Retinal pigment epithelial cell (primary cell): ENCODE data around the gene NTN4.
A peak's percentile ranks its signal among the peaks of the same experiment; 100 is the strongest.
"Not testable (repeated sequence)": the region's sequence is repeated elsewhere in the genome, so short reads cannot be mapped to it uniquely, and the experiment has no call there.

Source experiments
- DNase-seq: peaks from one replicate; pipeline ENCODE4 v3.0.0-alpha.2; 2010; ENCODE audit warnings: low read depth
- H3K4me3 ChIP-seq: 2 replicates; pipeline ENCODE4 v1.5.1; 2011; ENCODE audit warnings: mild to moderate bottlenecking, low read length, control low read depth, moderate library complexity
- CTCF ChIP-seq: conservative IDR thresholded peaks from 2 replicates; pipeline ENCODE4 v1.5.1; 2011; ENCODE audit warnings: low read depth, low read length, control low read depth, inconsistent platforms

Gene NTN4

GRCh38 chr12:95663525-95663924, 127.0 kb downstream of the NTN4 start:
- H3K4me3 ChIP-seq = no peak overlapping the region
- no peak for TF ChIP-seq CTCF
- DNase-seq = no peak

GRCh38 chr12:95661360-95661759, 129.2 kb downstream of the NTN4 start:
- no peak overlapping the region for H3K4me3 ChIP-seq
- DNase-seq = no peak

GRCh38 chr12:95658386-95658785, 132.2 kb downstream of the NTN4 start:
- TF ChIP-seq CTCF = no peak
- no peak for DNase-seq
- H3K4me3 ChIP-seq = no peak overlapping the region

More at GRCh38 chr12:95661360-95661759, 129.2 kb downstream of the NTN4 start:
- TF ChIP-seq CTCF = no peak

GRCh38 chr12:95654665-95655064, 135.9 kb downstream of the NTN4 start:
- DNase-seq, H3K4me3 ChIP-seq: not testable (repeated sequence)

- peak; percentile 73 for DNase-seq
- H3K4me3 ChIP-seq = no peak overlapping the region
- no peak for TF ChIP-seq CTCF
Observed at GRCh38 chr12:95653771-95654546, 136.6 kb downstream of the NTN4 start.

GRCh38 chr12:95651681-95652080, 138.9 kb downstream of the NTN4 start:
- no peak for TF ChIP-seq CTCF
- no peak overlapping the region for H3K4me3 ChIP-seq
- no peak for DNase-seq

- TF ChIP-seq CTCF = no peak
- DNase-seq = peak; percentile 39
- no peak overlapping the region for H3K4me3 ChIP-seq
Observed at GRCh38 chr12:95648990-95649791, 141.4 kb downstream of the NTN4 start.
